Stomach smooth muscle (tissue), 2 donors: ENCODE measurements around the gene AGAP1.

ENCODE experiments used
- H3K27ac ChIP-seq: one replicate; pipeline ENCODE4 v1.7.0; 2013; ENCODE audit warnings: mild to moderate bottlenecking, low read length, inconsistent platforms
- H3K27me3 ChIP-seq, 2 donors: one replicate each; pipeline ENCODE4 v1.7.0; 2013; ENCODE audit warnings: low read length in 2 of 2; ENCODE audit not compliant: insufficient read depth in 2 of 2, control insufficient read depth in 1 of 2
- H3K36me3 ChIP-seq, 2 donors: one replicate each; pipeline ENCODE4 v1.7.0; 2013; ENCODE audit warnings: low read length in 2 of 2; ENCODE audit not compliant: control insufficient read depth in 2 of 2, insufficient read depth in 2 of 2
- H3K4me1 ChIP-seq: one replicate; pipeline ENCODE4 v1.7.0; 2013; ENCODE audit warnings: low read length; ENCODE audit not compliant: control insufficient read depth, insufficient read depth
- H3K4me3 ChIP-seq, 2 donors: one replicate each; pipeline ENCODE4 v1.7.0; 2013; ENCODE audit warnings: low read length in 2 of 2
- H3K9ac ChIP-seq, 2 donors: one replicate each; pipeline ENCODE4 v1.7.0; 2013; ENCODE audit warnings: low read length in 2 of 2, mild to moderate bottlenecking in 1 of 2
- H3K9me3 ChIP-seq, 2 donors: one replicate each; pipeline ENCODE4 v1.7.0; 2013; ENCODE audit warnings: low read length in 2 of 2; ENCODE audit not compliant: control insufficient read depth in 2 of 2
- donor health status: healthy.
- donor health status: Pancreatic carcinoma.

Gene AGAP1

GRCh38 chr2:235793163-235793752 is 299.4 kb downstream of the AGAP1 start:
- Histone ChIP-seq H3K27me3 (no peaks in the 10 kb centered on the region), H3K27ac (no peak overlapping the region), H3K9me3 (no peaks in the 10 kb centered on the region), H3K4me1 (no peaks in the 10 kb centered on the region), H3K4me3 (no peak overlapping the region), H3K9ac (no peak overlapping the region), H3K36me3 (peaks cover 8% of the 10 kb centered on the region in 2 donors)

- Histone ChIP-seq H3K36me3 (peaks cover 34% of the 10 kb centered on the region in 2 donors), H3K27me3 (no peaks in the 10 kb centered on the region), H3K9me3 (no peaks in the 10 kb centered on the region), H3K4me1 (peaks cover 3% of the 10 kb centered on the region), H3K4me3 (no peak overlapping the region), H3K27ac (no peak overlapping the region), H3K9ac (no peak overlapping the region)
Observed at GRCh38 chr2:235799281-235799680, 305.4 kb downstream of the AGAP1 start.

GRCh38 chr2:235802542-235802941 is 308.7 kb downstream of the AGAP1 start:
- H3K9me3 ChIP-seq: no peaks in the 10 kb centered on the region
- H3K36me3 ChIP-seq: peaks cover 37 to 38% of the 10 kb centered on the region in 2 donors
- peaks cover 8% of the 10 kb centered on the region for H3K4me1 ChIP-seq
- H3K9ac ChIP-seq: no peak overlapping the region
- H3K27ac ChIP-seq: no peak overlapping the region
- H3K27me3 ChIP-seq: no peaks in the 10 kb centered on the region
- no peak overlapping the region for H3K4me3 ChIP-seq

- Histone ChIP-seq H3K36me3 (peaks cover 36% of the 10 kb centered on the region in 2 donors), H3K4me3 (no peak overlapping the region), H3K9ac (no peak overlapping the region), H3K27ac (no peak overlapping the region), H3K4me1 (peaks cover 8% of the 10 kb centered on the region), H3K9me3 (no peaks in the 10 kb centered on the region), H3K27me3 (no peaks in the 10 kb centered on the region)
Observed at GRCh38 chr2:235803028-235803427, 309.2 kb downstream of the AGAP1 start.

GRCh38 chr2:235804676-235805075 is 310.8 kb downstream of the AGAP1 start:
- Histone ChIP-seq H3K27ac (no peak overlapping the region), H3K36me3 (peaks cover 34 to 36% of the 10 kb centered on the region in 2 donors), H3K4me1 (peaks cover 8% of the 10 kb centered on the region), H3K4me3 (no peak overlapping the region), H3K9me3 (no peaks in the 10 kb centered on the region), H3K9ac (no peak overlapping the region), H3K27me3 (no peaks in the 10 kb centered on the region)

GRCh38 chr2:235806986-235807750 is 313.3 kb downstream of the AGAP1 start:
- peaks cover 31 to 42% of the 10 kb centered on the region in 2 donors for H3K36me3 ChIP-seq

GRCh38 chr2:235808366-235808765 is 314.5 kb downstream of the AGAP1 start:
- H3K4me3 ChIP-seq: no peak overlapping the region
- peaks cover 42 to 49% of the 10 kb centered on the region in 2 donors for H3K36me3 ChIP-seq
- peaks cover 5% of the 10 kb centered on the region for H3K4me1 ChIP-seq
- H3K27ac ChIP-seq: no peak overlapping the region
- no peak overlapping the region for H3K9ac ChIP-seq
- H3K27me3 ChIP-seq: no peaks in the 10 kb centered on the region
- no peaks in the 10 kb centered on the region for H3K9me3 ChIP-seq

More at GRCh38 chr2:235806986-235807750, 313.3 kb downstream of the AGAP1 start:
- Histone ChIP-seq H3K9ac (no peak overlapping the region), H3K27me3 (no peaks in the 10 kb centered on the region), H3K4me1 (peaks cover 5% of the 10 kb centered on the region), H3K9me3 (no peaks in the 10 kb centered on the region), H3K27ac (no peak overlapping the region), H3K4me3 (no peak overlapping the region)

GRCh38 chr2:235810252-235810651 is 316.4 kb downstream of the AGAP1 start:
- Histone ChIP-seq H3K27ac (no peak overlapping the region), H3K4me1 (no peaks in the 10 kb centered on the region), H3K4me3 (no peak overlapping the region), H3K9me3 (no peaks in the 10 kb centered on the region), H3K9ac (no peak overlapping the region), H3K36me3 (peaks cover 47 to 55% of the 10 kb centered on the region in 2 donors), H3K27me3 (no peaks in the 10 kb centered on the region)

- no peak overlapping the region for H3K9ac ChIP-seq
- H3K27me3 ChIP-seq: no peaks in the 10 kb centered on the region
- no peaks in the 10 kb centered on the region for H3K4me1 ChIP-seq
- no peak overlapping the region for H3K27ac ChIP-seq
- H3K4me3 ChIP-seq: no peak overlapping the region
- peaks cover 47 to 56% of the 10 kb centered on the region in 2 donors for H3K36me3 ChIP-seq
- H3K9me3 ChIP-seq: no peaks in the 10 kb centered on the region
Observed at GRCh38 chr2:235810846-235811245, 317.0 kb downstream of the AGAP1 start.

- H3K9ac ChIP-seq: no peak overlapping the region
- H3K9me3 ChIP-seq: no peaks in the 10 kb centered on the region
- H3K36me3 ChIP-seq: peaks cover 47 to 56% of the 10 kb centered on the region in 2 donors
- H3K27me3 ChIP-seq: no peaks in the 10 kb centered on the region
- H3K4me3 ChIP-seq: no peak overlapping the region
- peaks cover 2% of the 10 kb centered on the region for H3K4me1 ChIP-seq
- no peak overlapping the region for H3K27ac ChIP-seq
Observed at GRCh38 chr2:235811446-235812184, 317.8 kb downstream of the AGAP1 start.
